GM18868 (cell line): Measurements from ENCODE around the gene MYO16.
"Not testable (repeated sequence)": the region's sequence is repeated elsewhere in the genome, so short reads cannot be mapped to it uniquely, and the experiment has no call there.

Source experiments
- ATAC-seq: cut with Tn5 transposase; IDR thresholded peaks from one replicate; pipeline ENCODE4 v1.9.1; 2021; ENCODE audit warnings: mild to moderate bottlenecking, moderate library complexity; ENCODE audit not compliant: unreplicated experiment

MYO16 gene

GRCh38 chr13:108963846-108964600 lies 334.6 kb downstream of the MYO16 start:
- no peak for ATAC-seq

GRCh38 chr13:108964606-108965005 lies 335.2 kb downstream of the MYO16 start:
- no peak for ATAC-seq

- no peak for ATAC-seq
Measured at GRCh38 chr13:108967371-108967770, 338.0 kb downstream of the MYO16 start.

DNA sequence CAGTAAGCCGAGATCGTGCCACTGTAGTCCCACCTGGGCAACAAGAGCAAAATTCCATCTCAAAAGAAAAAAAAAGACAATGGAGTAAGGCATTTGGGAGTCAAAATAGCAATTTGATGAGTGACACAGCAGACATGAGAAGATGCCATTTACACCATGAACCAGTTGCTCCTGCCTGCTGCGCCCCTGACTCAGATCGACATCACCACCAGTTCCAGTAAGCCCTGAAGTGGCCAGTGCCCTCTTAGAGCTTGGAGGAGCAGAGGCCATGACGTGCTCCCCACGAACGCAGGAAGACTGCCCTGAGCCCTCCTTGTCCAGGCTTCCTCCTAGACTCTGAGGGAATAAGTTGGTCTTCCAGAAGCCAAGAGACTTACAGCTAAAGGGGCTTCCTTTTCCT lies 339.2 kb downstream of the MYO16 start:
- no peak for ATAC-seq

DNA sequence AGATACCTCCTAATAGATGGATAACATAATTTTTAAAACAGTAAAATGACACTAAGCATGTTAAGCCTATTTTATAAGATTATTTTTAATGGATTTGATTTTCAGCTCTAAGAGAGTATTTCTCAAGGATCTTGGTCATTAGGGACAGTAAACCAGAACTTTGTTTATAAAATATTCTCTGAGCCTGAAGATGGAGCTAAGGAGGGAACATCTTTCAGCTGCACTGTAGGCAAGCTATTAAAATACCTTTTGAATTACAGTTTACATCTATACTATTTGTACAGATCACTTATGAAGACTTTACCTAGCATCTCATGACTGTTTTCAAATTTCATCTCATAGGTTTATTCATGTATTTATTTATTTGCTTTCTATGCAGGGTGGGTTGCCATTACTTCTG lies 345.3 kb downstream of the MYO16 start:
- ATAC-seq = no peak

DNA sequence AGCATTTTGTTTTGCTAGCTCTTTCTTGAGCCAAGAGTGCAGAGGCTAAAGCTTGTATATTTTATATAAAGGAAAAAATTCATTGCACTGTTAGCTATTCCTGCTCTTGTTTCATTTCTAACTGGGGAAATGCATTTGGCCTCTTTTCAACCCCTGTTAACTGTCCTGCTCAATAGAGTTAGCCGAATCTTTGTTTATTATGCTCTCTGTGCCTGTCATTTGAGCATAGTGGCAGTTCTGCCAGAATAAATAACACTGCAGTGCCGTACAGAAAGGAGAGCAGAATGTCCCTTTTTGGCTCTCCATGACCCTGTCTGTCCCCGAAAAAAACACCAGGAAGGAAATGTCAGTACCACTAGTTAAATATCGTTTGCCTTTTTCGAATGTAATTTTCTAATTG lies 350.8 kb downstream of the MYO16 start:
- ATAC-seq = no peak

- ATAC-seq = no peak
Measured at GRCh38 chr13:108981407-108981806, 352.0 kb downstream of the MYO16 start.

DNA sequence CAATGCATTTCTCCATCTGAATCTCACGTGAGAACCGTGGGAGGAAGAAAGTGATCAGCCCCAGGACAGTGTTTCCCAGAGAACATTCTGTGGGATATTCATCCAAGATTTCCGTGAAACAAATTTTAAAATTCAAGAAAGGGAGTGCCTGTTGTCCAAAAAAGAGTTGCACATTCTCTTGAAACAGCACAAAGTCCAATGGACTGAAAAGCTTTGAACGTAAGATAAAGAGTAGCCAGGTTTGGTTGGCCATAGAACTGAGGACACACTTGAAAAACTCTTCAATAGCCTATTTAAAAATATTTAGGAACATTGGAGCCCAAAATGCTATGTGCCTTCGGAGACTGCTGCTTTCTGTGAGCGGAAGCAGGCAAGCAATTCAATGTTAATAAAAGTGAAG lies 353.9 kb downstream of the MYO16 start:
- no peak for ATAC-seq

GRCh38 chr13:108984251-108984920 lies 355.0 kb downstream of the MYO16 start:
- no peak for ATAC-seq

DNA sequence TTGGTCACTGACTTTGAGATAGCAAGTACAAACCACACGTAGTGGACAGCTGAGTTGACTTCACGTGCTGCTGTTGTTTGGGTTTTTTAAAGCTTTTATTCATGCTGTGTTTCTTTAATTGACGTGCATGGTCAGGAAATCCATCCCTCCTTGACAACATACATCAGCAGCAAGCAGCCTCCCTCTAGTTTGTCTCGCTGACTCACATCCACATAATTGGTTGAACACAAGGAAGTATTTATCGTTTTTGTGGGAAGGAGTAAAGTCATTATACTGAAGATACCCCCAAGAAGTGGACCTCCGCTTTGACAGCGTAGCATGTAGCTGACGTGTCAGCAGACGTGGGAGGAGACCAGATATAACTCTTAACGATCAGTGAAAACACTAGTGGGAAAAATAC lies 355.8 kb downstream of the MYO16 start:
- ATAC-seq = no peak

DNA sequence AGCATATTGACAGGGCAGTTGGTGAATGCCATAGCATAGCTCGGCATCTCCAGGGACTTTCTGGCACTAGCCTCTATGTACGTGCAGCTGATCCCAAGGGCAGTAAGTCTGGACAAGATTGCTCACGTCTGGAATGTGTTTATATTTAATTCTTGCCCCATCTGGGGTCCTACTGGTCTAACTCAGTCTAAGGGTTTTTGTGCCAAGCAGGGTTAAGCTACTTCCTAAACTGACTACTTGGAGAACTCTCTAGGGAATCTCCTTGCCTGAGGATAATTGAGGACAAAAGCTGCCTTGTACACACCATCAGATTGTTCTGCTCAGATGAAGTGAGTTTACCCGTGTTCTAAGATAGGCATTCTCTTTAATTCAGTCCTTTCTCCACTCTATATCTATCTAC lies 358.1 kb downstream of the MYO16 start:
- no peak for ATAC-seq

DNA sequence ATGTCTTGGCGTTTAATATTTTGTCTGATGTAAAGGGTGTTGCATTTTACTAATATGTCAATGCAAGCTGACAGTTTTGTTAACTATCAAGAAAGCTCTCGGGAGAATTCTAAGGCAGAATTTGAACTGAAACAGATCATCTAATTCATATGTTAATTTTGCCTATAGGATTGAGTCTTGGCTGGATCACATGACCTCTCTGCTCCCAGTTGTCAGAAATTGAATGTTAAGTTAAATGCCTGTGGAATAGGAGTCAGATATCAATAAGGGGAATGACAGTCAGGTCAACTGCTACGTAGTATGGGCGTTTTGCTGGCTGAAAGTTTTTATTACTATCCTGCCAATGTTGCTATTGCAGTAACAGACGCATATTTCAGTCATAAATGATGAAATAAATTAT lies 358.5 kb downstream of the MYO16 start:
- ATAC-seq = no peak

DNA sequence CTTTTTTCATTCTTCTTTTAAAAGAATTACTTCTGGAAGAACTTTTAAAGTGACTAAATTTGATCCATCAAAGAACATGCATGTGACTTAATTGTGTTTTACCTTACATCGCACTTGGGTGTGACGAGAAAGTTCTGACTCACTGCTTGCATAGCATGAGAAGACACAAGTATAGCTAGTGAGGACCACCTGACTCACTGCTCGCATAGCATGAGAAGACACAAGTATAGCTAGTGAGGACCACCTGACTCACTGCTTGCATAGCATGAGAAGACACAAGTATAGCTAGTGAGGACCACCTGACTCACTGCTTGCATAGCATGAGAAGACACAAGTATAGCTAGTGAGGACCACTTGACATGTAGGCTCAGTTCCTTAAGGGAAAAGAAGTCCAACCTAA lies 362.0 kb downstream of the MYO16 start:
- ATAC-seq = not testable (repeated sequence)

DNA sequence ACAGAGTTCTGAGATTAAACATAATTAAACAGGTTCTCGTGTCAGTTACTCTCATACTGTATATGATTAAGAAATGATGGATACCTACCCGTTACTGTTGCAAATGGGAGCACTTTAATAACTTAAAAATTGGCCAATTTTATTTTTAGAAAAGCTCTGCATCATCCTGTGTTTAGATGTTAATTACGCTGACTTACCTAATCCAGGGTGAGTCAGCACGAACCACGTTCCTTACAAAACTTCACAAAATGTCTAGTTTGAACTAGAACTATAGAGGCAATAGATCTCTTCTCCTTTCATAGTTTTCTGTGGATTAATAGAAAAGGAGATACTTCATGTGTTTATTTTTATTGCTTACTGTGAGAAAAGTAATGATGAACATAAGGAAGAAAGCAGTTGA lies 363.9 kb downstream of the MYO16 start:
- ATAC-seq = no peak

- no peak for ATAC-seq
Measured at GRCh38 chr13:108996430-108996829, 367.0 kb downstream of the MYO16 start.

DNA sequence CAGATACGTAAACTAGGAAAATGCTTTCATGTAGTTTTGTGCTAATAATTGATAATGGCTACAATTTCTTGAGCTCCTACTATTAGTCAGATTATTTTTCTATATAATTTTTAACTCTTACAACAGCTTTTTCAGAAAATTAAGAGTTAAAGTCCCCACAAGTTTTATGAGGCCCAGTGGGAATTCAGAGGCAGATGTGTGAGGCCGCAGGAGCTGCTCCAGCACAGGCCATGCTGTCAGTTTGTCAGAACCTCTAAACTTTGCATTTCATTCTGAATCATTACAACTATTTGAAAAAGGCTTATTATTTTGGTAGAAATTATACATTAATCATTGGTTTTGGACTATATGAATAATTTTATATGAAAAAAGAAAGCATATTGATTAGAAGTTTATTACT lies 370.8 kb downstream of the MYO16 start:
- ATAC-seq = no peak

DNA sequence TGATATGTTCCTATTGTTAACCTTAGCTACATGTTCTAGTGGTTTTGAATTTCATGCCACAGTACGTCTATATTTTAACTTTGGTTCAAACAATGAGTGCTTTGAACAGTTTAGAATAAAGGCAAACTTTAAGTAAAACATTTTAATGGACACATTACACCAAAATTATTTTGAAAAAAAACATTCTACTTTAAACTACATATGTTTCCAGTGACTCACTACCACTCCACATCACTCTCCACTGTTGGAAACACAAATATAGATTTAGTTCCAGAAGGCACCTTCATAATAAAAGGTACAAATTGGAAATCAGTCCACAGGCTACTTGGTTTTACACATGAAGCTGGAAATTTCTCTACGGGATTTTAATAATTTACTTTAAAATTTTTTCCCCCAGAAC lies 373.5 kb downstream of the MYO16 start:
- no peak for ATAC-seq

DNA sequence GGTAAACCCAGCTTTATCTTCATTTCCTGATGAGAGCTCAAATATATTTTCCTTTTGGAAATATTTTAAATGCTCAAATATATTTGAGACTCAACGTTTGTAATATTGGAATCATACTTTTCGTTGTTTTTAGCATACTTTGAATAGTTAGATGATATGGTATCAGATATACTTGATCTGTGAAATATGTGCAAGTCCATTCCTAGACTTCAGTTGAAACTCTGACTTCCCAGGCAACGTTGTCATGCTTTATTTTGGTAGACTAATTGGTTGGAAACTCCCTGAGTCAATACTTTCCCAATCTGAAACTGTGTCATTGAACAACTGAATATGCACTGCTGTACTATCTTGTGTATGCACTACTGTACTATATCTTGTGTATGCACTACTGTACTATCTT lies 378.5 kb downstream of the MYO16 start:
- no peak for ATAC-seq

DNA sequence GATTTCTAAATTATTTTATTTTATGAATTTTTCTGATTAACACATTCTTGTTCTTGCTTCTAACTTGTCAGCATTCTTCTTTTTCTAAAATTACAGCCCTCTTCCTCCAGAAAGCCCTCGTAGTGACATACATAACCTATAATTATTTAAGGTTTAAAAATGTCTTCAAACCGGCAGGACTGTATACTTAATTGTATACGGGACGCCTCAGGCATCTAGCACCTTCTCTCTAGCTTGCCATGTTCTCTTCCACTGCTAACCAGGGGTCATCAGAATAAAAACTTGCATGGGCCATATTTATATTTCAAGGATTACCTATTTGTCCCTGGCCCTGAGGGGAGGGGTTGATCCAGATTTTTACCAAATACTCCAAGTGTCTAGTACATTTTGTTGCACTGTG lies 380.3 kb downstream of the MYO16 start:
- no peak for ATAC-seq

- no peak for ATAC-seq
Measured at GRCh38 chr13:109010912-109011311, 381.5 kb downstream of the MYO16 start.

- no peak for ATAC-seq
Measured at GRCh38 chr13:109012115-109012514, 382.7 kb downstream of the MYO16 start.

- ATAC-seq = no peak
Measured at GRCh38 chr13:109021558-109021957, 392.1 kb downstream of the MYO16 start.

- no peak for ATAC-seq
Measured at GRCh38 chr13:109024611-109025010, 395.2 kb downstream of the MYO16 start.
